GM19395 (cell line): ENCODE measurements around the gene SMYD3.
"Not testable (repeated sequence)": the region's sequence is repeated elsewhere in the genome, so short reads cannot be mapped to it uniquely, and the experiment has no call there.

Experiments
- ATAC-seq: cut with Tn5 transposase; IDR thresholded peaks from one replicate; pipeline ENCODE4 v1.9.1; 2021; ENCODE audit warnings: mild to moderate bottlenecking, moderate library complexity; ENCODE audit not compliant: unreplicated experiment

The SMYD3 gene

DNA sequence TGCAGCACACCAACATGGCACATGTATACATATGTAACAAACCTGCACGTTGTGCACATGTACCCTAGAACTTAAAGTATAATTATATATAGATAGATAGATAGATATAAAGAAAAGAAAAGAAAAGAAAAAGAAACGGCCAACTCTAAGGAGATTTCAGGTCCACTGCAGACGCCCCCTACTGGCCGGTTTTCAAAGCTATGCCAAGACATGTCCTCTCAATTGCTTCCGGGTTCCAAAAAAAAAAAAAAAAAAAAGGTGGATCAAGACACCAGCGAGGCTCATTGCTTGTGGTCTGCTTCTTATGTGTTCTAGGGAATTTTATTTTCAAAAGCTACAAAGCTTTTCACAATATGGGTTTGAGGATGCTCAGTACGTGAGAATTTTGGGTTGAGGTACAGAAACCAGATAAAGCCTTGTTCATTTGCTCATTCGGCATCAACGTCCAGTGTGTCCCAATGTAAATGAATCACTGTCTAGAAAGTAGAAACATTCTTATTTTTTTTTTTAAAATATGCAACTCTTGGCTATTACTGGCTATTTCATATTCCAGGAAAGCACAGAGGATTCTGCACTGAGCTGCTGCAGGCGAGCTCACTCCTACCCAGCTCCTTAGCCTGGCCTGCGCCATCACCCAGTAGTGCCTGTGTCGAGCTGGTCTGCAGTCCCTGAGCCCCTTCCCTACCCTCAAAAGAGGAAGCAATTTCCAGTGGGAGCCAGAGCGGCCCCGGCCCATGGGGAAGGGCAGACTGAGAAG is 709.3 kb downstream of the SMYD3 start:
- ATAC-seq, result no peak

DNA sequence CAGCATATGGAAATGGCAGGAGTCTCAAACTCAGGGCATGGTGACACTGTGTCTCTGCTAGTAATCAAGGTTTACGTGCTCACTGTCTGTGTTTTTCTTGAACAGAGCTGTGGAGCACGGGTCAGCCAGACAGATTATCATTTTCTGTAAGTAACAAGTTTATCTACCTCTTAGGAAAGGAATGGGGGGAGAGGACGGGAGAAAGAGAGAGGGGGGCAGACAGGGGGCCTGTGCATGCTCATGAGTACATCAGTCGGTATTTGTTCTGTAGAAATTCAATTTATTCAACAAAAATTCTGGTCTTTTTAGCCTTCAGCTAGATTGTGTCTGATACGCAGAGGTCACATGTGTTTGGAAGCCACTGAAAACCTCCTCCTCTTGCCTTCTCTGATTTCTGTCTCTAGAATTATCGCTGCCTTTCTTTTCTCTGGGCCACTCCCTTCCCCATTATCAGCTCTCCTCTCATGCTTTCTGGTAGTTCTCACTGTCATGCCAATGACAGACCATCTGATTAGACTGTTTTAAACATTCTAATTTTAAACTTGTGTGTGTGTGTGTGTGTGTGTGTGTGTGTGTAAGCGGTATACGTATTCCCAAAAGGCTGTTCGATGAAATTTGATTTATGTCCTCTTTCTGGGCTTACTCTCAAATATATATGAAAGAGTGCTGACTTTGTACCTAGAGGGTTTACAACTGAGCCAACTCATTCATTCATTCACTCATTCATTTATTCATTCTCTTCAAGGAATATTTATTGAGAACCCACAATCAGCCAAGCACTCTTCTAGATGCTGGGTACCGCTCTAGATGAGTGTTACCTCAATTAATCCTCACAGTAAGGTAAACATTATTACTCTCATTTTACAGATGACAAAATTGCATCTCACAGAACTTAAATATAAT is 715.4 kb downstream of the SMYD3 start:
- no peak for ATAC-seq

DNA sequence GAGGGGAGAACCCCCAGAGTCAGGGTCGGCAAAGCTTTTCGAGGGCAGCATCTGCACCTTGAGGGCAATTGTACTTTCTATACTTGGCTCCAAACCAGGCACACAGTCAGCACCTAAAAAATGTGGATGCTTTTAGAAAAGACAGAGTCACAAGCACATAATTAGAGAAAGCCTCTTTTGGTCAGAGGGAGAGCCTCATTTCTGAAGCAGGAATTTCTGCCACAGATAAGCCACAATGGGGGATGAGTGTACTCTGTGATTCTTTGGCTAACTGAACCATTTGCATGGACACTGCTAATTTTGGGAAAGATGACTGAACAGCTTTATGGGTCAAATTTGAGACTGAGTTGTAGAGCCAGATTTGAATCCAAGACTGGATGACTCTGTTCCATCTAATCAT is 716.6 kb downstream of the SMYD3 start:
- no peak for ATAC-seq

- ATAC-seq, result no peak
Measured at GRCh38 chr1:245788886-245789285, 718.2 kb downstream of the SMYD3 start.

- no peak for ATAC-seq
Measured at GRCh38 chr1:245788269-245788668, 718.8 kb downstream of the SMYD3 start.

DNA sequence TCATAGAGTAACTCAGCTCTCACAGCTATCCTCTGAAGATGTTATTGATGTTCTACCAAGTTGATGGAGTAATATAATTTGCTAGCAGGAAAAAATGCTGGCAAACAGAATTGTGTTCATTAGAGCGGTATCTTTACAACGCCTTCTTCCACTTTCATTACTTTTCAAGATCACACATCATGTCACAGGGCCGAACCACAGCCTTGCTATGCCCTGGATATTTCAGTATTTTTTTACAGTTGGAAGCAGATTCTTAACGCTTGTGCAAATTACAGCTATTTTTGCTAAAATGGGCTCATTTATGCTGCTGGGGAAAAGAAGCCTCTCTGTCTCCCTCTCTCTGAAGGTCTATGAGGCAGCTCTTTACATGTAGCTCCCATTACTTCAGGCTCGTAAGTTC is 720.1 kb downstream of the SMYD3 start:
- no peak for ATAC-seq

- ATAC-seq, result no peak
Measured at GRCh38 chr1:245779797-245780755, 727.0 kb downstream of the SMYD3 start.

GRCh38 chr1:245777752-245778151 is 729.3 kb downstream of the SMYD3 start:
- ATAC-seq, result no peak

DNA sequence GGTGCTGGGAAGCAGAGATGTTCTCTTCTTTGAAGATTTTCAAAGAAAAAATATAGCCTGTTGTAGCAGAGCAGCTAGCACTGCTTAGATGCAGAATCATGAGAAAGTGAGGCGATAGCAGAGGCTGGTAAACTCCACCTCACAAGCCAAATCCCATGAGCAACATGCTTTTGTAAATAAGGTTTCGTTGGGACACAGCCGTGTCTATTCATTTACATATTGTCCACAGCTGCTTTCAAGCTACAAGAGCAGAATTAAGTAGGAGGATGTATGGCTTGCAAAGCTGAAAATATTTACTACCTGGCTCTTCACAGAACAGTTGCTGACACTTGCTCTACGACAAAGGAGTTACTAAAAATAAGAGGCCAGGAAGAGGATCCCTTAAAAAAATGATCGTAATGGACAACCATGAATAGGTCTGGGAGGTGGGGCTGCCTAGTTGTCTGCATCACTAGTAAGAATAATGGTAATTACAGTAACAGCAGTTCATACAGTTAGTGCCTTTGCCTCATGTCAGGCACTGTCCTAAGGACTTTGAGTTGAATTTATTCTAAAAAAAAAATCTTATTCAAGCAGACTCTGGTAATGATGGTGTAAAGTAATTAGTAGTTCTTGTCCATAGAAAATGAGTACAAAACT is 730.3 kb downstream of the SMYD3 start:
- no peak for ATAC-seq

GRCh38 chr1:245776139-245776538 is 730.9 kb downstream of the SMYD3 start:
- no peak for ATAC-seq

DNA sequence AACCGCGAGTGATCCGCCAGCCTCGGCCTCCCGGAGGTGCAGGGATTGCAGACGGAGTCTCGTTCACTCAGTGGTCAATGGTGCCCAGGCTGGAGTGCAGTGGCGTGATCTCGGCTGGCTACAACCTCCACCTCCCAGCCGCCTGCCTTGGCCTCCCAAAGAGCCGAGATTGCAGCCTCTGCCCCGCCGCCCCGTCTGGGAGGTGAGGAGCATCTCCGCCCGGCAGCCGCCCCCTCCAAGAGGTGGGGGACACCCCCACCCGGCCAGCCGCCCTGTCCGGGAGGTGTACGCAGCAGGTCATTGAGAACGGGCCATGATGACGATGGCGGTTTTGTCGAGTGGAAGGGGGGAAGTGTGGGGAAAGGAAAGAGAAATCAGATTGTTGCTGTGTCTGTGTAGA is 732.1 kb downstream of the SMYD3 start:
- not testable (repeated sequence) for ATAC-seq

- ATAC-seq, result no peak
Measured at GRCh38 chr1:245774196-245774595, 732.9 kb downstream of the SMYD3 start.

DNA sequence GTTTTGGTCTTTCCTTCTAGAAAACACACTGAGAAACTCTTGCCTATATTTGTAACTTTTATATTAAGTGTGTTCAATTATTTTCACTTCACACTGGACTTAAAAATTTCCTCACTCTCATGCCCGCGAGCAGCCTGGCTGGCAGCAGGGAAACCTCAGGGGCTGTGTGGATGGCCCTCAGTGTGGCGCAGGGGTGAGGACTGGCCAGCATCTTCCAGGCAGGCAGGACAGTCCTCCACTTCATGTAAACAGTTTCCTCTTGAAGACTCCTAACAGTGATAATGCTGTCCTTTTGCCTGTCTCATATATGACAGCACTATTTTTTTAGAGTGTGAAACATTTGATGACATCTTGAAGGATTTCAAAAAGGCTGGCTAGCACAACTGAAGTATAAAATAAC is 733.7 kb downstream of the SMYD3 start:
- ATAC-seq, result no peak

DNA sequence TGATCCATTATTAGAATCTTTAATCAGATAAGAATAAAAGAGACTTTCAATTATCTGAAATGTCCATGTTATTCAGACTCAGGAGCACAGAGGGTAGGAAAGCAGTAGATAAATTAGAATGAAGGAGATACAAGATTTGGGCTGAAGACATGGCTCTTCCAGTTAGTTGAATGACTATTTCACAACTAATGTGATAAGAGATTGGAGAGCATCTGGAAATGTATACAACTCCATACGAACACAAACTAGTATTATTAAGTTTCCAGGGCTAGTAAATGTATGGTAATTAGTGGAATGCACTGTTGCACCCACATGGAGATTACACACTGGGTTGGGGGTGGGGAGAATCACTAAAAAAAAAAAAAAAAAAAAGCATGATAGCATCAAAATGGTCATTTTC is 734.3 kb downstream of the SMYD3 start:
- ATAC-seq, result no peak

- ATAC-seq, result no peak
Measured at GRCh38 chr1:245772325-245772724, 734.8 kb downstream of the SMYD3 start.

- ATAC-seq, result no peak
Measured at GRCh38 chr1:245771511-245772281, 735.4 kb downstream of the SMYD3 start.

DNA sequence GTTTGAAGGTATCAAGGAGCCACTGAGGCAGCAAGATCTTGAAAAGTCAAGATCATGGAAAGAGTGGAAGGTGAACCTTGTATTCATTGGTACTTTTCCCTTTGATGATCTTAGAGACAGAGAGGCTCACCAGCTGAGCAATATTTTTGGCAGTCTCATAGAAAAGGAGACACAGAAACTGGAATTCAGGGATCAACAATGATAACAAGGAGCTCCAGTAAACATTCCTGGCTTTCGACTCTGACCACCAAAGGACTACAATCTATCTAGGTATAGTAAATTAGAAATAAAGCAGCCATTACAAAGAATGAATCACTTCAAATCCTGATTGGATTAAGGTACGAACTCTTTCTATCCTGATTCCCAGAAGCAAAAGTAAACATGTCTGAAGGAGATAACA is 736.9 kb downstream of the SMYD3 start:
- ATAC-seq, result no peak

DNA sequence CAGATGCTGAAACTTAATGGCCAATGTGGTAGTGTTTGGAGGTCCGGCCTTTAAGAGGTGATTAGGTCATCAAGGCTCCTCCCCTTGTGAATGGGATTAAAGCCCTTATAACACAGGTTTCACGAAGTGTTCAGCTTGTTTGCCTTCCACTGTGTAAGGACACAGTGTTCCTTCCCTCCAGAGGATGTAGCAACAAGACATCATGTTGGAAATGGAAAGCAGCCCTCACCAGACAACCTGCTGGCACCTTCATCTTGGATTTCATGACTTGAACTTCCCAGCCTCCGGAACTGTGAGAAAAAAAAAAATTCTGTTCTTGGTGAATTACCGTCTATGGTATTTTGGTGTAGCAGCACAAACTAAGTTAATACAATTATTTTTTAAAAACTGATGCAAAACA is 738.5 kb downstream of the SMYD3 start:
- no peak for ATAC-seq

GRCh38 chr1:245765230-245766000 is 741.7 kb downstream of the SMYD3 start:
- ATAC-seq, result no peak
